K562 (cell line): Measurements from ENCODE around the gene RNF144A. TPM values are rescaled to one million over a fixed set of nuclear protein-coding genes. Genes with fewer than 3 reads are reported as not detected.

Experiments used
- ATAC-seq: fragments of 200-7000 bp; cut with Tn5 transposase; 3 replicates; pipeline ENCODE4 v1.9.1; 2020; ENCODE audit warnings: moderate library complexity
- BruUV-seq: library from RNA; stranded (reverse); fragments of 400-500 nt; replicated peaks from 2 replicates; lab custom pipeline; 2021; lab: Mats Ljungman, UMichigan
- CTCF ChIA-PET: fragments of 300-600 bp; formaldehyde crosslinking; extraction: SDS; loops from one replicate; lab custom pipeline; 2021; ENCODE audit warnings: low intra/inter-chr PET ratio; lab: Yijun Ruan, JAX
- POLR2A ChIA-PET: fragments of 300-600, 350-650 bp; sonication (Branson Sonifier 250); formaldehyde crosslinking; extraction: SDS; loops from one replicate; lab custom pipeline; 2021; ENCODE audit warnings: antibody characterized with exemption, inconsistent platforms; lab: Yijun Ruan, JAX
- DNase-seq, 4 experiments: peaks; one replicate each; pipeline versions ENCODE4 v3.0.0 to v3.0.0-alpha.2; 2011 to 2018; ENCODE audit warnings: low spot score in 3 of 4, mixed read lengths in 3 of 4; ENCODE audit errors: extremely low read depth in 1 of 4
- FAIRE-seq: peaks from 2 replicates; lab custom pipeline; 2011; peaks lifted over from hg19 to GRCh38; lab: Jason Lieb, UNC
- H2AFZ ChIP-seq: 2 replicates; pipeline ENCODE4 v1.6.0; 2011; ENCODE audit warnings: low read depth, low read length, control low read depth, inconsistent platforms
- H3K27ac ChIP-seq: fragments of 200-600 bp; 3 replicates; pipeline ENCODE4 v1.8.0; 2011; ENCODE audit warnings: low read depth, mild to moderate bottlenecking, control low read depth, inconsistent platforms, low read length, moderate library complexity, mixed read lengths; ENCODE audit errors: extremely low read depth
- H3K27me3 ChIP-seq, 2 experiments: fragments of 300-600 bp in 1 of 2; 2 replicates in 1 of 2; 3 replicates in 1 of 2; pipeline versions ENCODE4 v1.6.0 to v1.8.0; 2011; ENCODE audit warnings: inconsistent platforms in 2 of 2, low read length in 2 of 2, mild to moderate bottlenecking in 1 of 2, mixed read lengths in 1 of 2, moderate library complexity in 1 of 2; ENCODE audit not compliant: control insufficient read depth in 2 of 2, insufficient read depth in 2 of 2
- H3K36me3 ChIP-seq: fragments of 300-600 bp; 3 replicates; pipeline ENCODE4 v1.8.0; 2011; ENCODE audit warnings: mild to moderate bottlenecking, low read length, inconsistent platforms; ENCODE audit not compliant: control insufficient read depth, insufficient read depth
- H3K4me1 ChIP-seq, 2 experiments: fragments of 200-600 bp in 1 of 2; replicated peaks in 1 of 2; 2 replicates in 1 of 2; 3 replicates in 1 of 2; pipeline versions ENCODE4 v1.5.1 to v1.8.0; 2011; ENCODE audit warnings: inconsistent platforms in 2 of 2, low read length in 2 of 2, mild to moderate bottlenecking in 1 of 2, mixed read lengths in 1 of 2, moderate library complexity in 1 of 2; ENCODE audit not compliant: control insufficient read depth in 2 of 2, insufficient read depth in 2 of 2
- H3K4me2 ChIP-seq: 2 replicates; pipeline ENCODE4 v1.6.1; 2011; ENCODE audit warnings: low read length, control low read depth, inconsistent platforms, mixed read lengths; ENCODE audit not compliant: insufficient read depth
- H3K4me3 ChIP-seq: fragments of 200-600 bp; sonication (generic), shearing (Covaris generic); 2 replicates; pipeline ENCODE4 v1.5.1; 2016; ENCODE audit warnings: control low read depth, inconsistent platforms
- H3K79me2 ChIP-seq: fragments of 200-600 bp; 3 replicates; pipeline ENCODE4 v1.8.0; 2011; ENCODE audit warnings: low read length, inconsistent platforms; ENCODE audit not compliant: control insufficient read depth, insufficient read depth
- H3K9ac ChIP-seq, 2 experiments: 2 replicates each; pipeline versions ENCODE4 v1.6.0 to v1.6.1; 2011; ENCODE audit warnings: low read depth in 2 of 2, low read length in 2 of 2, control low read depth in 1 of 2, inconsistent platforms in 1 of 2, mild to moderate bottlenecking in 1 of 2, mixed read lengths in 1 of 2; ENCODE audit not compliant: insufficient read depth in 1 of 2
- H3K9me1 ChIP-seq: one replicate; pipeline ENCODE4 v1.6.0; 2011; ENCODE audit warnings: inconsistent platforms, mild to moderate bottlenecking, low read length, moderate library complexity; ENCODE audit not compliant: control insufficient read depth, insufficient read depth
- H3K9me3 ChIP-seq: replicated peaks from 2 replicates; pipeline ENCODE4 v1.5.1; 2011; ENCODE audit warnings: low read depth, low read length, inconsistent platforms; ENCODE audit not compliant: control insufficient read depth, insufficient read depth
- H4K20me1 ChIP-seq: replicated peaks from 2 replicates; pipeline ENCODE4 v1.6.1; 2011; ENCODE audit warnings: low read length, inconsistent platforms, mixed read lengths; ENCODE audit not compliant: control insufficient read depth, insufficient read depth
- MCM2 ChIP-seq: fragments of 450-650 bp; IDR thresholded peaks from 2 replicates; pipeline ENCODE4 v1.6.1; 2017; ENCODE audit warnings: low read depth, mild to moderate bottlenecking
- NFIC ChIP-seq: fragments of 450-650 bp; IDR thresholded peaks from 2 replicates; pipeline ENCODE4 v1.6.1; 2017; ENCODE audit warnings: mild to moderate bottlenecking, inconsistent platforms
- TRIM28 ChIP-seq: fragments of 450-650 bp; IDR thresholded peaks from 2 replicates; pipeline ENCODE4 v1.6.1; 2017
- ZNF592 ChIP-seq: fragments of 450-650 bp; IDR thresholded peaks from 2 replicates; pipeline ENCODE4 v1.6.1; 2017; ENCODE audit warnings: antibody characterized with exemption, mild to moderate bottlenecking
- WGBS: fragments of 100-300 bp; shearing (Covaris generic); methylation state at CpG from one replicate; pipeline ENCODE4 v1.1.6; 2016; ENCODE audit warnings: low coverage, mixed read lengths; ENCODE audit not compliant: insufficient coverage; ENCODE audit errors: missing lambda C conversion rate; 5-methylcytosine and 5-hydroxymethylcytosine counted together
- in situ Hi-C: fragments of 300-500 bp; cut with MboI; formaldehyde crosslinking; loops from 4 replicates; pipeline ENCODE4 v1.15.0; 2018; ENCODE audit warnings: inconsistent platforms, mixed read lengths
- intact Hi-C: fragments of 100-400 bp; cut with micrococcal nuclease; formaldehyde crosslinking; loops from 2 replicates; pipeline ENCODE4 v1.14.2; 2022
- polyA plus RNA-seq, 8 experiments: library from polyadenylated mRNA; depleted of rRNA in 4 of 8; stranded (reverse) in 5 of 8; unstranded in 3 of 8; fragments of >200 nt; fragmentation: Nextera tagmentation in 2 of 8; fragmentation: Illumina TruSeq in 1 of 8; extraction: Ambion mirVana in 2 of 8; extraction: Trizol in 1 of 8; gene quantifications; 2 replicates each; pipeline versions ENCODE4 v1.2.1 to v1.2.3, GENCODE V29; 2011 to 2014; ENCODE audit warnings: inconsistent platforms in 1 of 8, missing spikeins in 1 of 8
- total RNA-seq, 7 experiments: library from RNA; depleted of rRNA in 6 of 7; stranded (reverse); fragments of >200 nt in 6 of 7; fragmentation: Illumina TruSeq in 2 of 7; extraction: Trizol in 2 of 7; gene quantifications; 2 replicates each; pipeline versions ENCODE4 v1.2.1 to v1.2.3, GENCODE V29; 2011 to 2021; ENCODE audit warnings: low replicate concordance in 1 of 7

The RNF144A gene
- total and polyA plus RNA-seq, 9 of the 15 experiments (the other 6 are each of a cell fraction or from before 2014, with no cell fraction given): 0.96 to 11.3 (median 6.2) TPM

GRCh38 chr2:6923319-6923718, 6.1 kb downstream of the RNF144A start:
- BruUV-seq: no TSS peak
- POLR2A ChIA-PET: no interaction called here
- Histone ChIP-seq H3K4me2 (no peak overlapping the region), H3K4me1 (peaks cover 4 to 9% of the 10 kb centered on the region in 2 experiments; a peak in 3 of 5 replicates), H2AFZ (no peak overlapping the region), H3K79me2 (no peaks in the 10 kb centered on the region), H3K9me3 (no peaks in the 10 kb centered on the region), H3K4me3 (no peak overlapping the region), H3K27ac (no peak overlapping the region), H3K27me3 (no peaks in the 10 kb centered on the region), H4K20me1 (peaks cover 17% of the 10 kb centered on the region), H3K36me3 (no peaks in the 10 kb centered on the region), H3K9ac (no peak overlapping the region), H3K9me1 (peaks cover 3% of the 10 kb centered on the region)
- DNase-seq: no peak
- TF ChIP-seq ZNF592: no peak
- TF ChIP-seq NFIC: no peak
- no peak for TF ChIP-seq MCM2
- no peak for TF ChIP-seq TRIM28
- in situ Hi-C loops: no loop called here
- intact Hi-C loops: no loop called here
- CTCF ChIA-PET: no interaction called here
- 82% methylated on average over 10 of the region's 10 CpGs for WGBS
- no peak for ATAC-seq
- FAIRE-seq: no peak
